ENCODE measurements around the gene RPL10A.

The RPL10A gene

DNA sequence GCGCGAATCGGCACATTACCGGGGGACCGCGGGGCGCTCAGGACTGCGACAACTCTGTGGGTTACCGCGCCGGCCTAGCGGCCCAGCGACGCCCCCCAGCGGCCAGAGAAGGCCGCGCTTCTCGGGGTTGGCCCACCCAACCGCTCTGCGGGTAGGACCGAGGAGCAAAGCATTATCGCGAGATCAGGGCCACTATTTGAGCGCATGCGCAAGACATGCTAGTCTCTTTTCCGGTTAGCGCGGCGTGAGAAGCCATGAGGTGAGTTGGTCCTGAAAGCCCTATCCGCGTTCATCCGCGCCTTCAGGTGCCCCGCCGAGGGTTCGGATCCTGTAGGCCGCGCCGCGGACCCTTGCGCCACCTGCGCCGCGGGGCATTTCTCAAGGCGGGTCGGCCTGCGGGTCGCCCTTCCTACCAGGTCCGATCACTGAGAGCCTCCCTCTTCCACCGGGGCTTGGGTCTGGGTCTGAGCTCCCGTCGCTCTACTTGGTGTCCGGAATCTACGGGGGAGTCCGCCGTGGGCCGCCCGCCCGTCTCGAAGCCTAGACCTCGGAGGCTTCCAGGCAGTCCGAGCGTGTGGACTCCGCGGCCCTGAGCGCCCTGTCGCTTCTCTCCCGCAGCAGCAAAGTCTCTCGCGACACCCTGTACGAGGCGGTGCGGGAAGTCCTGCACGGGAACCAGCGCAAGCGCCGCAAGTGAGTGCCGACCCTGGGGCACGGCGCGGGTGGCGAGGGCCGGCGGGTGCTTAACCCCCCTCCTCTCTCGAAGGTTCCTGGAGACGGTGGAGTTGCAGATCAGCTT lies at the start of gene RPL10A:
TSS of gene RPL10A (plus strand) at position 221 of the 799 bp plus-strand sequence. CDS start at position 255, 34 bp downstream.
- TF ChIP-seq, protein P1, sequence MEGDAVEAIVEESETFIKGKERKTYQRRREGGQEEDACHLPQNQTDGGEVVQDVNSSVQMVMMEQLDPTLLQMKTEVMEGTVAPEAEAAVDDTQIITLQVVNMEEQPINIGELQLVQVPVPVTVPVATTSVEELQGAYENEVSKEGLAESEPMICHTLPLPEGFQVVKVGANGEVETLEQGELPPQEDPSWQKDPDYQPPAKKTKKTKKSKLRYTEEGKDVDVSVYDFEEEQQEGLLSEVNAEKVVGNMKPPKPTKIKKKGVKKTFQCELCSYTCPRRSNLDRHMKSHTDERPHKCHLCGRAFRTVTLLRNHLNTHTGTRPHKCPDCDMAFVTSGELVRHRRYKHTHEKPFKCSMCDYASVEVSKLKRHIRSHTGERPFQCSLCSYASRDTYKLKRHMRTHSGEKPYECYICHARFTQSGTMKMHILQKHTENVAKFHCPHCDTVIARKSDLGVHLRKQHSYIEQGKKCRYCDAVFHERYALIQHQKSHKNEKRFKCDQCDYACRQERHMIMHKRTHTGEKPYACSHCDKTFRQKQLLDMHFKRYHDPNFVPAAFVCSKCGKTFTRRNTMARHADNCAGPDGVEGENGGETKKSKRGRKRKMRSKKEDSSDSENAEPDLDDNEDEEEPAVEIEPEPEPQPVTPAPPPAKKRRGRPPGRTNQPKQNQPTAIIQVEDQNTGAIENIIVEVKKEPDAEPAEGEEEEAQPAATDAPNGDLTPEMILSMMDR (IDR thresholded peaks at IDR 0.05), result peak; percentile 85

DNA sequence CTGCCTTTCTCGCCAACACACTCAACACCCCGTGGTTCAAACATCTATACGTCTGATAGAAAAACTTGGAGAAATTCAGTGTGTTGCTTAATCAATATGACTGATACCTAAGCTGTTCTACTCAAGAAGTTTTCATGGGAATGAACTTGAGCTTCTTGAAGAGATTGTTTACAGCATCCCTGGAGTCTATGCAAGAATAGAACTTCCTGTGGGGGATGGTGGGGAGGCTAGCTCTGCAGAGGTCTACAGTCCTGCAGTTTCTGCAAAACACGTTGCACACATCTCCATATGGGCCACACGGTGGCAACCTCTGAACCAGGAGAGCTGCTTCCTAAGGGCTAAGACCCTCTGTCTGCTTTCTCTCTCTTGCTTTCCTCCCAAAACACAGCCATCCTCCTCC lies 48.8 kb upstream of the RPL10A start:
- TF ChIP-seq, protein P1 (IDR thresholded peaks at IDR 0.05), result no peak

DNA sequence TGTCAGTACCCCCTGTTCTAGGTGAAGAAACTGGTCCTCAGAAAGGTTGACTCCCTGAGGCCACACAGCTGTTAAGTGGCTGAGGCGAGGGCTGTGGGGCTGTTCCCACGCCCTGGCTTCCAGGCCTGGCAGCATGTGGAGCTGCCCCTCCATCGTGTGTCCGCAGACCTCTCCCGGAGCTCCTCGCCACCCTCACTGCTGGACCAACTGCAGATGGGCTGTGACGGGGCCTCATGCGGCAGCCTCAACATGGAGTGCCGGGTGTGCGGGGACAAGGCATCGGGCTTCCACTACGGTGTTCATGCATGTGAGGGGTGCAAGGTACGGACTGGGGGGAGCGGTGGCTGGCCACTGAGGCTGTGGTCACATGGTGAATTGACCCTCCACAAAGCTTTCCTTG lies 48.2 kb upstream of the RPL10A start:
- TF ChIP-seq, protein P1 (IDR thresholded peaks at IDR 0.05), result no peak

DNA sequence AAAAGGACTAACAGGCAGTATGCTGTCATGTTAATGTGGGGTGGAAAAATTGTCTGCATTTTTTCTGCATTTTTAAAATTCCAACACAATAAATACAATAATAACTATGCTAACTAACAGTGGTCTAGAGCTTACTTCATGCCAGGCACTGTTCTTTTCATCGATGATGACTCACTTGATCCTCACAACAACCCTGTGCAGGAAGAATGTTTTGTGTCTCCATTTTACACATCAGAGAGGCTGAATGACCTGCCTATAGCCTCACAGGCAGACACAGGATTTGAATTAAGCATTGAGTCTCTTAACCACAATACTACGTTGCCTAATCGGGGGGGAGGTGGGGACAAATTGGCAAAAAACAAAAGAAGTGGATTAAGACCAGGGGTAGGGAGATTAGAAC lies 42.9 kb upstream of the RPL10A start:
- TF ChIP-seq, protein P1 (IDR thresholded peaks at IDR 0.05), result no peak

DNA sequence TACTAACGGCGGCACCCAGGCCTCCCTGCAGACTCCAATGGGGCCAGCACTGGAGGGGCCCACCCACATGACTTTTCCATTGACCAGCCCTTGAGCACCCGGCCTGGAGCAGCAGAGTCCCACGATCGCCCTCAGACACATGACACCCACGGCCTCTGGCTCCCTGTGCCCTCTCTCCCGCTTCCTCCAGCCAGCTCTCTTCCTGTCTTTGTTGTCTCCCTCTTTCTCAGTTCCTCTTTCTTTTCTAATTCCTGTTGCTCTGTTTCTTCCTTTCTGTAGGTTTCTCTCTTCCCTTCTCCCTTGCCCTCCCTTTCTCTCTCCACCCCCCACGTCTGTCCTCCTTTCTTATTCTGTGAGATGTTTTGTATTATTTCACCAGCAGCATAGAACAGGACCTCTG lies 42.1 kb upstream of the RPL10A start:
- TF ChIP-seq, protein P1 (IDR thresholded peaks at IDR 0.05), result no peak

DNA sequence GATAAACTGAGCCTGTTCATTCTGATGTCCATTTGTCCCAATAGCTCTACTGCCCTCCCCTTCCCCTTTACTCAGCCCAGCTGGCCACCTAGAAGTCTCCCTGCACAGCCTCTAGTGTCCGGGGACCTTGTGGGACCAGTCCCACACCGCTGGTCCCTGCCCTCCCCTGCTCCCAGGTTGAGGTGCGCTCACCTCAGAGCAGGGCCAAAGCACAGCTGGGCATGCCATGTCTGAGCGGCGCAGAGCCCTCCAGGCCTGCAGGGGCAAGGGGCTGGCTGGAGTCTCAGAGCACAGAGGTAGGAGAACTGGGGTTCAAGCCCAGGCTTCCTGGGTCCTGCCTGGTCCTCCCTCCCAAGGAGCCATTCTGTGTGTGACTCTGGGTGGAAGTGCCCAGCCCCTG lies 40.8 kb upstream of the RPL10A start:
- TF ChIP-seq, protein P1 (IDR thresholded peaks at IDR 0.05), result no peak

DNA sequence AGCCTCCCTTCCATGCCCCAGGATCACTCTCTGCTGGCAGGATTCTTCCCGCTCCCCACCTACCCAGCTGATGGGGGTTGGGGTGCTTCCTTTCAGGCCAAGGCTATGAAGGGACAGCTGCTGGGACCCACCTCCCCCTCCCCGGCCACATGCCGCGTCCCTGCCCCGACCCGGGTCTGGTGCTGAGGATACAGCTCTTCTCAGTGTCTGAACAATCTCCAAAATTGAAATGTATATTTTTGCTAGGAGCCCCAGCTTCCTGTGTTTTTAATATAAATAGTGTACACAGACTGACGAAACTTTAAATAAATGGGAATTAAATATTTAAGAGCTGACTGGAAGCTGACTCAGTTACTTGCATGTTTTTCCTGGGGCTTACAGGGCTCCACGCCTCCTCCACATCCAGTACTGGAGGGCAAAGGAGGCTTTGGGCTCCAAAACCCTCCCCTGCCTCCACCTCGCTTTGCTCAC lies 40.3 kb upstream of the RPL10A start:
- TF ChIP-seq, protein P1 (IDR thresholded peaks at IDR 0.05), result no peak

Data from LNCAP (cell line).